MG63 (cell line): Measurements from ENCODE around the gene WASHC3. TPM values are rescaled to one million over a fixed set of nuclear protein-coding genes. Genes with fewer than 3 reads are reported as not detected.
"Not testable (repeated sequence)": the region's sequence is repeated elsewhere in the genome, so short reads cannot be mapped to it uniquely, and the experiment has no call there.

Experiments used
- DNase-seq: peaks from one replicate; pipeline ENCODE4 v3.0.0-alpha.2; 2020
- H3K27me3 ChIP-seq: fragments of 250-450 bp; sonication (Bioruptor Pico); 2 replicates; pipeline ENCODE4 v1.5.1; 2020; ENCODE audit warnings: mild to moderate bottlenecking, moderate library complexity
- H3K36me3 ChIP-seq: fragments of 250-450 bp; sonication (Bioruptor Pico); 2 replicates; pipeline ENCODE4 v1.5.1; 2020; ENCODE audit warnings: mild to moderate bottlenecking, moderate library complexity
- H3K4me3 ChIP-seq: fragments of 250-450 bp; sonication (Bioruptor Pico); 2 replicates; pipeline ENCODE4 v1.5.1; 2020; ENCODE audit warnings: mild to moderate bottlenecking, moderate library complexity
- H3K9me3 ChIP-seq: fragments of 250-450 bp; sonication (Bioruptor Pico); 2 replicates; pipeline ENCODE4 v1.5.1; 2020; ENCODE audit warnings: mild to moderate bottlenecking, moderate library complexity
- total RNA-seq: library from RNA; depleted of rRNA; stranded (reverse); fragments of >200 nt; shearing (Covaris generic); gene quantifications from 2 replicates; pipeline ENCODE4 v1.2.3, GENCODE V29; 2014; ENCODE audit warnings: low replicate concordance

The WASHC3 gene
- total RNA-seq, 1 experiment from 2014 or later, result 46.2 TPM

DNA sequence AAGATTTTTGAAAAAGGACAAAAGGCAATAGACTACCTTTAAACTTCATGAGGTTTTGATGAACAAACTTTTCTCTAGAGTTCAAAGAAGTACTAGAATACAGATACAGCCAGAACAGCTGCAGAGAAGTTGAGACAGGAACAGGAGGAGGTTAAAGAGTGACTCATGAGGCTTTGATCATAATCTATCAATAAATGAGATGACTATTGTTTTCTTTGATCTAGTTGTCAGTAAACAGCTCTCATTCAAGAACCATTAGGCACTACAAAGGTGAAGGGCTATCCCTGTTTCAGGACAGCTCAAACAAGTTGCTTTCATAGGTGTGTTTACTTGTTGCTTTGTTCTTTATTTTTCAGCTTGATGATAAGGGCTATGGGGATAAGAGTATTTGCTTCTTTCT is 2.4 kb downstream of the WASHC3 start:
- Histone ChIP-seq H3K9me3 (no peaks in the 10 kb centered on the region), H3K36me3 (peaks cover 3% of the 10 kb centered on the region; the same call in 1 of the 2 replicates)

DNA sequence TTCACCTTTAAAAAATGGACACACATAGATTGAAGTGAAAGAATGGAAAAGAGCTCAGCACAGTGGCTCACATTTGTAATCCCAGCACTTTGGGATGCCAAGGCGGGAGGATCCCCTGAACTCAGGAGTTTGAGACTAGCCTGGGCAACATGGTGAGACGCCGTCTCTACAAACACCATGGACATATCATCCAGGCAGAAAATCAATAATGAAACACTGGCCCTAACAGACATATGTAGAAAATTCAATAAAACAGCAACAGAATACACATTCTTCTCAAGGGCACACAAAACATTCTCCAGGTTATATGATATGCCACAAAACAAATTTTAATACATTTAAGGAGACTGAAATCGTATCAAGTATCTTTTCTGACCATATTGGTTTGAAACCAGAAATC is 7.4 kb downstream of the WASHC3 start:
- Histone ChIP-seq H3K4me3 (no peak overlapping the region), H3K27me3 (no peaks in the 10 kb centered on the region), H3K36me3 (peaks cover 3% of the 10 kb centered on the region; the same call in 1 of the 2 replicates), H3K9me3 (no peaks in the 10 kb centered on the region)
- DNase-seq, result no peak

More for the DNA sequence above, 2.4 kb downstream of the WASHC3 start:
- H3K27me3 ChIP-seq, result no peaks in the 10 kb centered on the region
- no peak for DNase-seq
- H3K4me3 ChIP-seq, result no peak overlapping the region

DNA sequence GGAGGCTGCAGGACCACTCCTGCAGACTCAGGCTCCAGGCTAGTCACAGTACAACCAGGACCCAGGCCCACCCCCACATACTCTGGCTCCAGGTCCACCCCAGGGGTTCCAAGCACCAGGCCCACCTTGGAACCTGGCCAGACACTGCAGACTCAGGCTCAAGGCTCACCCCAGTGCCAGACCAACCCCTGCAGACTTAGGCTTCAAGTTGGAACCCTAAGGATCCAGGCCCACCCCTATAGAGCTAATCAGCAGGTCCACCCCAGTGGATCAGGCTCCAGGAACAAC is 8.8 kb downstream of the WASHC3 start:
- no peak for DNase-seq
- H3K27me3 ChIP-seq, result no peaks in the 10 kb centered on the region
- 0 out of 2 replicates have a peak, but pooled peaks cover 3% of the 10 kb centered on the region for H3K36me3 ChIP-seq
- H3K9me3 ChIP-seq, result no peaks in the 10 kb centered on the region
- H3K4me3 ChIP-seq, result no peak overlapping the region

DNA sequence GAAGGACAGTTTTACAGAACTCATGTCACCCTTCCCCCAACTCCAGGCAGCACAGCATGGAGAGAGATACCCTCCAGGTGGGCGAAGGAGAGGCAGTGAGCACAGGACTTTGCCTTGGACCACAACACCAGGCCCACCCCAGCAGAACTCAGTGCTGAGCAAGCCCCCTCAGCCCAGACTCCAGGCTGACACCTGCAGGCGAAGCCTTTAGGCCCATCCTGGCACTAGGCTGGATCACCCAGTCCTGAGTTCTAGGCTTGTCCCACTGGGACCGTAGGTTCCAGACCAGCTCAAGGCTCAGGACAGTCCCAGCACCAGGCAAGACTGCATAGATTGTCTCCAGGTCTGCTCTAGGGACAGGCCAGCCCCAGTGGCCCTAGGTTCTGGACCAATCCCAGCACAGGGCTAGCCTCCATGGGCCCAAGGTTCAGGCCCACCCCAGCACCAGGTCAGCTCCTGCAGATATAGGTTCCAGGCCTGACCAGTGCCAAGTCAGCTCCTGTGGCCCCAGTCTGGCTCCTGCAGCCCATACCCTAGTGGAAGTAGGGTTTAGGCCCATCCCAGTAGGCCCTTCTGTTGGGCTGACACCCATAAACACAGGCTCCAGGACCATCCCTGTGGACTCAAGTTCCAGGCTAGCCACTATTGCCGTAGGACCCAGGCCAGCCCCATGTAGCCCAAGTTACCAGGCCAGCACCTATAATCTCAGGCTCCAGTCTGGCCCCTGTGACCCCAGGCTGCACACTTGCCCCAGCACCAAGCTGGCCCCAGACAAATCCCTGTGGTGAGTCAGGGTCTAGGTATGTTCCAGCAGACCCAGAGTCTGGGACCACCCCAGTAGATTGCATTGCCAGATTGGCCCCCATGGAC is 9.4 kb downstream of the WASHC3 start:
- DNase-seq, result no peak
- Histone ChIP-seq H3K4me3 (no peak overlapping the region), H3K36me3 (0 out of 2 replicates have a peak, but pooled peaks cover 3% of the 10 kb centered on the region), H3K9me3 (no peaks in the 10 kb centered on the region), H3K27me3 (no peaks in the 10 kb centered on the region)

DNA sequence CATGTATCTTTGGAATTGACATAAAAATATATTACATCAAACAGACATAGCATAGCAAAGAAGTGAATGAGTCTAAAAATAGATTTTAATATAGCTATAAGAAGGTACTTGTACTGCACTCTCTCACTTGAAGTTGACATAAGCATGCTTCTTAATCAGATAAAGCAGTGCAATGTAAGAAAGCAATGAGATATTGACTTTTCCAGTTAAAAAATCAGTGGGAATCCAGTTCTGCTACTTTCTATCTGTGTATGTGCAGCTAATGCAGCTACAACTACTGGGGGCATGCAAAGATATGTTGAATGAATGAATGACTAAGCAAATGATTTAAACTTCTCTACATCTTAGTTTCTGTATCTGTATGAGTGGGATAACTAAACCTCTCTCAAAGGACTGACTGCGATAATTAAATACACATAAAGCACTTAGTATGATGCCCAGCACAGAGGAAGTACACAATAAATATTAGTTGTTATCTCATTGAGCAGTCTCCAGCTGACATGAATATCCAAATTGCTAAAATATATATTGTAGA is 10.3 kb downstream of the WASHC3 start:
- Histone ChIP-seq H3K9me3 (no peaks in the 10 kb centered on the region), H3K4me3 (no peak overlapping the region), H3K36me3 (no peaks in the 10 kb centered on the region; the same call in 1 of the 2 replicates), H3K27me3 (no peaks in the 10 kb centered on the region)
- no peak for DNase-seq

DNA sequence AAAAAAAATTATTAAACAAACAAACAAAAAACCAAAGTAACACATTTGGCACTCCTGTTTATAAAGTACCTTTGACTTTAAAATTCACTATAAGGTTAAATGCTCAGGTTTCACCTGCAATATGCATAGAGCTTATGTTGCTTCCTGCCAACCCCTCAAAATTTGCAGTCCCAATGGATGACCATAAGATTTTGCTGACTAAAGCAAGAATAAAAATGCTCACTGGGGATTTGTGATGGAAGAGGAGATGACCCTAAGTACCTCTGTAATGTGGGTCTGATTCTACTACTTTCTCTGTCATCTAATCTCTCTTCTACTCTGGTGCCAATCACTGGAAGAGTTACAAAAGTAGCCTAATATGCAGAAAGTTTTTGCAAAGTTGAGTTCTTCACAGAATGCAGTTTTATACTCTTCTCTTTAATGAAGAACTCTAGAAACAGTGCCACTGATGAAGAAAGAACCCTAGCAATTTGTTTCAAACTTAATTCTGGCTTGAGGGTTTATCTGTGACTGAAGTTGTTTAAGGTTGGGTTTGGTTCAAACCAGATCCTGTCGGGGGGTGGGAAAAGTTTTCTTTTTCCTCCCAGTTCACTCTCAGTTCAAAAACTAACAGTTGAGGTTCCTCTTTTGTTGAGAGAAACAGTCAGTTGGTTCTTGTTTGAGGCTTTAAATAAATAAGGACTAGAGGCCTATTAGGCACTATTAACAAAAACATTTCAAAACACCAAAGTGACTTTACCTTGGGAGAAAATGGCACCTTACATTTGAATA is 10.9 kb downstream of the WASHC3 start:
- H3K36me3 ChIP-seq, result no peaks in the 10 kb centered on the region; the same call in 1 of the 2 replicates
- no peaks in the 10 kb centered on the region for H3K9me3 ChIP-seq
- no peaks in the 10 kb centered on the region for H3K27me3 ChIP-seq
- DNase-seq, result no peak
- H3K4me3 ChIP-seq, result no peak overlapping the region

DNA sequence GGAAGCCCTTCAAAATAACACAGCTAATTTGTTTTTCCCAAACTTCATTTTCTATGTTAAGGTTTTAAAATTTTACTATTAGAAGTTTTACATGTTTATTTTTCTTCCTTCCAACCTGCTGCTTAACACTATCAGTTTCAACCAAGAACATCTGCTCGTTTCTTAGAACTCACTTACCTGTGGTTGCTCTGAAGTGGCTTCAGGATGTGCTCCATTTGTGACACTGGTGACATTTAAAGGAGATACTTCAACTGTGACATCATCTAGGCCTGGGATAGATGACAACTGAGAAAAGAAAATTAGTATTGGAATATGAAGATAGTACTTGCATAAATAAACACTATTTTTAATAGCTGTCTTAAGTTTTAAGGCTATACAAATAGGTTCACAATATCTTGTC is 17.9 kb downstream of the WASHC3 start:
- DNase-seq, result no peak
- H3K4me3 ChIP-seq, result no peak overlapping the region
- no peaks in the 10 kb centered on the region for H3K9me3 ChIP-seq
- H3K36me3 ChIP-seq, result no peaks in the 10 kb centered on the region; the same call in 1 of the 2 replicates
- no peaks in the 10 kb centered on the region for H3K27me3 ChIP-seq

DNA sequence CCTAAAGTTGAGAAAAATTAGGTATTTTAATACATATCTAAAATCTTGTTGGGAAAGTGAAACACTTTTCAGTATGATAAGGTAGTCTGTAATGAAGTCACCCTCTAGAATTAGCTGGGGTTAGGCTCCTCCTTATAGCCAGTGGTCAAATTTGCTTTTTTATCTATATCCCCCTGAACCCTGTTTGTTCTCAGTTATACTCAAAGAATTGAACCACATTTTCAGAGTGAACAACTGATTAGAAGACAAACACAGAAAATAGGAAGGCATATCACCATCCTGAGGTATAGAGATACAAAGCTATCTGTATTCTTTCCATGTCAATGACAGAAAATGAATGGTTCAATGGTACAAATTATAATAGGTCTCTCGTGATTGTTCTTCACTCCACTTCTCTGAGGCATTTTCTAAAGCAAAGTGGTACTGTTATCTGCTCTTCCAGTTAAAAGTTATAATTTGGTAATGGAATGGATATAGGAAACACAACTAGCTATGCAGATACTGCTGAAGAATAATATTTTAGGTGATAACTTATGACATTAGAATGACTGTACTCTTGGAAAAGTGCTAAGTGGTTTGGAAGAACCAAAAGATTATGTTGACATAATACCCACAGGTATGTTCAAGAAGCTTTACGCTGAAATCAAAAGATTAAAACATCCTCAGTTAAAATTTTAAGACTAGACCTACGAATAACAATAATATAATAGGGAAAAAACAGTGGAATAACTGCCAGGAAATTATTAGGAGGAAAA is 27.6 kb downstream of the WASHC3 start:
- H3K9me3 ChIP-seq, result no peaks in the 10 kb centered on the region
- no peaks in the 10 kb centered on the region; the same call in 1 of the 2 replicates for H3K36me3 ChIP-seq
- no peak overlapping the region for H3K4me3 ChIP-seq
- H3K27me3 ChIP-seq, result no peaks in the 10 kb centered on the region
- DNase-seq, result no peak

DNA sequence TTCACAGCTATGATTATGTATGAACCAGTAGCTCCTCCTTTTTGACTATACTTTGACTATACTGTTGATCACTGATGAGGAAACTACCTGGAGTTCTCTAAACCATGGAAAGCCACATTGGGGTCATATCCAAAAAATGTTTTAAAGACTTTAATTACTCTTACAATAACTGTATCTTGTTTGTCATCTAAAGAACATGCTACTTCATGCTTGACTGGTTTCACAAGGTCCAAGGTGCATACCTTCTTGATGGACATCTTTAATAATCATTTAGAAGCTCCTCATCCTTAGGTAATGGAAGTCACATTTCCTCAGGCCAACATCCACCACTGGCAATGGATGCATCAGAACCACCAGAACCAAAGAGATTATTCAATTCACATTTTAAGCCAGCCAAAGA is 29.9 kb downstream of the WASHC3 start:
- no peak overlapping the region for H3K4me3 ChIP-seq
- no peaks in the 10 kb centered on the region; the same call in 1 of the 2 replicates for H3K36me3 ChIP-seq
- H3K27me3 ChIP-seq, result no peaks in the 10 kb centered on the region
- no peak for DNase-seq
- H3K9me3 ChIP-seq, result no peaks in the 10 kb centered on the region

DNA sequence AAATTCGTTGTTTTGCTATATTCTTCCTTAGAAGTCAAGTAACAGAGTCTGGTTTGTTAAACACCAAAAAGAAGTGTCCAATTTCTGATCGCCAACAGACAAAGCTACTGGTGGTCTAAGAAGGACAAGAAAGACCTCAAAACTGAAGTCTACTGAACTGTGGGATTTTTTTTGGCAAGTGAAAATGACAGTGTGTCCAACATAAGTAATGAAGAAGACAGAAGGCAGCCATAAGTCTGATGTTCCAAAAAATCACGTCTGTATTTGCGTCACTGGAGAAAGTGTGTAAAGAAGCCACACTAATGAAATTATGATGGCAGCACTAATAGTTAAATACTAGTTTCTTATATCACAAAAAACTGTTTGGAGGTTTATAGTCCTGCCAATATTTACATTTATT is 32.6 kb downstream of the WASHC3 start:
- H3K36me3 ChIP-seq, result no peaks in the 10 kb centered on the region
- no peak overlapping the region for H3K4me3 ChIP-seq
- DNase-seq, result no peak
- no peaks in the 10 kb centered on the region for H3K27me3 ChIP-seq
- no peaks in the 10 kb centered on the region for H3K9me3 ChIP-seq

DNA sequence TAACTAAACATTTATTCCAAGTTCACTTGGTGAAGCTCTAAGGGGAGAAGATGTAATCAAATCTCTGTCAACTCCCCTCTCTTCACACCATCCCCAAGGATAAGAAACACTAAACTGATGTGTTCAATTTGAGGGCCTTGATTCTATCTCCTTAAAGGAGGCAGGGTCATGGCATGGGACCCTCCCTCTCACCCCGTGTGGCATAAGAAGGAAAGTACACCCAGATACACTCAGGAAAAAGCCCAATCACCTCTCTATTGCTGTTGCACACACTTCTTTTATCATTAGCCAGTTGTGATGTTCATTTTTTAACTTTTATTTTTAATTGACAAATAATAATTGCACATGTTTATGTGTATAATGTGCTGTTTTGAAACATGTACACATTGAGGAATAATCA is 35.1 kb downstream of the WASHC3 start:
- no peaks in the 10 kb centered on the region for H3K27me3 ChIP-seq
- DNase-seq, result no peak
- no peak overlapping the region for H3K4me3 ChIP-seq
- no peaks in the 10 kb centered on the region for H3K36me3 ChIP-seq
- no peaks in the 10 kb centered on the region for H3K9me3 ChIP-seq

DNA sequence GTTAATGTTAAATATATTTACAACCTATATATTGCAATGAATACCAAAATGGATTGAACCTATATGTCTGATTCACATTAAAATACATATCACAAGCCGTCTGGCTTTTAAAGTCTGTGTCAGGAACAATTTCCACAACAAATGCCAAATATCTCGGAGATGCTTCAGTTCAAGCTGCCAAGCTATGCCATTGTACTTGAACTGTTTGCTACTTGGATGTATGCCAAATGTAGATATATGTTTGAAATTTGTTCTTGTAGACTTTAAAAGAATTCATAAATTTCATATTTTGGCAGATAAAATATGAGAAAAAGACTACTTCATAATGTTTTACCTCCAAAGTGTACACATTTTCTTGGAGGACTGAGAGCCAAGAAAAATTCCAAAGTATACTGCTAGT is 37.0 kb downstream of the WASHC3 start:
- no peak for DNase-seq
- Histone ChIP-seq H3K4me3 (no peak overlapping the region), H3K9me3 (no peaks in the 10 kb centered on the region), H3K36me3 (no peaks in the 10 kb centered on the region), H3K27me3 (no peaks in the 10 kb centered on the region)

DNA sequence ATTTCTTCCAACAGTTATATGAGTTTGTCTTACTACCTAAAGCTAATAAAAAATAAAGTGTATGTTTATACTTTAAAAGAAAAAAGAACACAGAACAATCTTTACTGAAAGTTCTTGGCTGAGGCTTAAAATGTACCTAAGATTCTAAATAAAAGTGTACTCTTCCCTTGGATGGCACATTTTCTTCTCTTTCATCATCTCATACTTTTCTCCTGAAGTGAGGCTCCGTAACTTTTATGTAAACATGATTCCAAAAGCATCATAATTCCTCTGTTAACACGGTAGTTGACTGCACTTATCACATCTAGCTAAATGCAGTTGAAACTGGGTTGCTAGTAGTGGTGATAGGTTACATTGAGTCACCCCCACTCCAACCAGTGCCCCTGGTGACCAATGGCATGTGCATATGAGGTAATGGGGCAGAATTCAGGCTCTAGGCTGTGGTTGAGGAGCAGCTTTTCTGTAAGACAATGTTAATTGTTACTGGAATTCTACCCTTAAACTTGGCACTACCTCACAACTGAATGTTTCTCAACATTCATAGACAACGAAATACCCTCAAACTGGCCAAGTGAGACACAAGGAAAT is 38.4 kb downstream of the WASHC3 start:
- no peak overlapping the region for H3K4me3 ChIP-seq
- peak; percentile 5 for DNase-seq
- H3K27me3 ChIP-seq, result no peaks in the 10 kb centered on the region
- H3K36me3 ChIP-seq, result no peaks in the 10 kb centered on the region
- H3K9me3 ChIP-seq, result no peaks in the 10 kb centered on the region

DNA sequence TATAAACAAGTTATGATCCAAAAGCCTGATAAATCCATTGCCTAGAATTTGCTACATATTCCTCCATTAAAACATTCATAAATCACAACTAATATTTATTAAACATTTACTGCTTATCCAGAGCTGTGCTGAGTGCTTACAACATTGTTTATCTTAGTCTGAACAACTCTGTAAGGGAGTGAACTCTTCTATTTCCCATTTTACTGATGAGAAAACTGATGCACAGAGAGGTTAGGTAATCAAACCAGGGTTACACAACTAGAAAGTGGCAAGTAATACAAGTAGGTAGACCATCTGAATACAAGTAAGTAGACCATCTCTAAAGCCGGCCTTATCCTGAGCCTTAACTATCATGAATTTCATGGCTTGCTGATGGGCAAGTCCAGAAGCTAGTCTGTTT is 39.5 kb downstream of the WASHC3 start:
- Histone ChIP-seq H3K36me3 (0 out of 2 replicates have a peak, but pooled peaks cover 4% of the 10 kb centered on the region), H3K9me3 (no peaks in the 10 kb centered on the region), H3K27me3 (no peaks in the 10 kb centered on the region), H3K4me3 (no peak overlapping the region)
- no peak for DNase-seq

DNA sequence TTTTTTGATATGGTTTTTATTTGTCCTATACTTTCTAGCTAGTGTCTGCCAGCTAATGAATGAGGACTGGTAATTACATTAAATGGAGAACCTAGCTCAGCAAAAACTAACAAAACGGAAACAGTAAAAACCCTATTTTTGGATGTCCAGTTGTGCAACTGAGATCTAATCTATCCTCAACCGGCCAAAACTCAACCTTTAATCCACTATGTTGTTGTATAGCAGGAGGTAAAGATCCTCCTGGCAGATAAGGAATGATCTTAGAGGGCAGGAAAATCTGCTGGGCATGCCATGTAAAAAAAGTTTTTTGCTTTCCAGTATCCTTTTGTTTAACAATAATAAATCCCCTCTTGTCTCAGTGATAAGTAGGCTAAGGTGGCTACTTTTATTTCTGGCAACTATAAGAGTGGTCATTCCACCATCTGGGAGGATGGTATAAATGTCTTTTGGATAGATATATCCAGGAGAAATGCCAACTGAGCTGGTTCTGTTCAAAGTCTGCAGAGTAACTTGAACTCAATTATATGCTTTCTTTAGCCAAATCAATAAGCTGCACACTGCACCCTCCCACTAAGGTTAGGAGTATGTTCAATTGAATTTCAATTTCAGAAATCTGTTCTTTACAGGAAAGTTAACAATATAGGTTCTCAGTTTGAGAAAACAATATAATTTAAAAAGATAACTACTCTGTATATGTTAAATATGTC is 40.1 kb downstream of the WASHC3 start:
- no peak for DNase-seq
- H3K36me3 ChIP-seq, result 0 out of 2 replicates have a peak, but pooled peaks cover 4% of the 10 kb centered on the region

DNA sequence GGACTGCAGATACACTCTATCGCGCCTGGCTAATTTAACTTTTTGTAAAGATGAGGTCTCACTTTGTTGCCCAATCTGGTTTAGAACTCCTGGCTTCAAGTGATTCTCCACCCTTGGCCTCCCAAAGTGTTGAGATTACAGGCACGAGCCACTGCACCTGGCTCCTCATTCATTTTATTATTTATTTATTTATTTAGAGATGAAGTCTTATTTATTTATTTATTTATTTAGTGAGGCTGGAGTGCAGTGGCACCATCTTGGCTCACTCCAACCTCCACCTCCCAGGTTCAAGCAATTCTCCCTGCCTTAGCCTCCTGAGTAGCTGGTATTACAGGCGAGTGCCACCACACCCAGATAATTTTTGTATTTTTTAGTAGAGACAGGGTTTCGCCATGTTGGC is 43.2 kb downstream of the WASHC3 start:
- not testable (repeated sequence) for H3K36me3 ChIP-seq, H3K9me3 ChIP-seq, DNase-seq, H3K27me3 ChIP-seq, H3K4me3 ChIP-seq

More for the DNA sequence above, 40.1 kb downstream of the WASHC3 start:
- Histone ChIP-seq H3K9me3 (no peaks in the 10 kb centered on the region), H3K27me3 (no peaks in the 10 kb centered on the region), H3K4me3 (no peak overlapping the region)
